NCI-H2081 treated with DMSO at 0.1 percent for 48 hours (cell line): ENCODE results near the gene CDH12.
"Not testable (repeated sequence)": the region's sequence is repeated elsewhere in the genome, so short reads cannot be mapped to it uniquely, and the experiment has no call there.

Source experiments
- DNase-seq: peaks from one replicate; lab custom pipeline; 2025; lab: John Stamatoyannopoulos, UW

Gene CDH12

GRCh38 chr5:22154779-22155178 lies 698.4 kb downstream of the CDH12 start:
- not testable (repeated sequence) for DNase-seq

GRCh38 chr5:22151801-22152200 lies 701.3 kb downstream of the CDH12 start:
- DNase-seq: not testable (repeated sequence)

- DNase-seq: not testable (repeated sequence)
Measured at GRCh38 chr5:22140418-22140817, 712.7 kb downstream of the CDH12 start.

GRCh38 chr5:22139662-22140300 lies 713.4 kb downstream of the CDH12 start:
- not testable (repeated sequence) for DNase-seq

- DNase-seq: no peak
Measured at GRCh38 chr5:22111320-22111719, 741.8 kb downstream of the CDH12 start.

- no peak for DNase-seq
Measured at GRCh38 chr5:22109315-22109714, 743.8 kb downstream of the CDH12 start.

GRCh38 chr5:22108545-22108944 lies 744.6 kb downstream of the CDH12 start:
- no peak for DNase-seq

- DNase-seq: no peak
Measured at GRCh38 chr5:22102823-22103359, 750.3 kb downstream of the CDH12 start.

GRCh38 chr5:22088517-22088916 lies 764.6 kb downstream of the CDH12 start:
- no peak for DNase-seq

- no peak for DNase-seq
Measured at GRCh38 chr5:22079566-22079965, 773.6 kb downstream of the CDH12 start.

- DNase-seq: no peak
Measured at GRCh38 chr5:22079002-22079401, 774.1 kb downstream of the CDH12 start.

- no peak for DNase-seq
Measured at GRCh38 chr5:22076586-22076985, 776.6 kb downstream of the CDH12 start.

- DNase-seq: peak; percentile 98
Measured at GRCh38 chr5:22070186-22070728, 782.9 kb downstream of the CDH12 start.

GRCh38 chr5:22063717-22064116 lies 789.4 kb downstream of the CDH12 start:
- DNase-seq: no peak

- DNase-seq: no peak
Measured at GRCh38 chr5:22058620-22059019, 794.5 kb downstream of the CDH12 start.

- DNase-seq: no peak
Measured at GRCh38 chr5:22057012-22057411, 796.1 kb downstream of the CDH12 start.

GRCh38 chr5:22056601-22057000 lies 796.5 kb downstream of the CDH12 start:
- no peak for DNase-seq

GRCh38 chr5:22053195-22053594 lies 799.9 kb downstream of the CDH12 start:
- DNase-seq: peak; percentile 38

GRCh38 chr5:22051881-22052280 lies 801.3 kb downstream of the CDH12 start:
- DNase-seq: no peak

GRCh38 chr5:22050931-22051330 lies 802.2 kb downstream of the CDH12 start:
- DNase-seq: no peak

GRCh38 chr5:22044229-22044628 lies 808.9 kb downstream of the CDH12 start:
- no peak for DNase-seq

- no peak for DNase-seq
Measured at GRCh38 chr5:22036061-22036460, 817.1 kb downstream of the CDH12 start.

GRCh38 chr5:22033066-22033465 lies 820.1 kb downstream of the CDH12 start:
- DNase-seq: no peak

GRCh38 chr5:22023784-22024183 lies 829.4 kb downstream of the CDH12 start:
- DNase-seq: no peak
